ENCODE data around the gene ST6GAL2.

Gene ST6GAL2

GRCh38 chr2:106831816-106832569, 54.0 kb downstream of the ST6GAL2 start:
- H3K4me3 ChIP-seq (ENCODE audit: low read depth, low read length), result no peak overlapping the region
- no peak for TF ChIP-seq CTCF (IDR thresholded peaks at IDR 0.05; ENCODE audit: low read depth, low read length)
- DNase-seq (ENCODE audit: low read depth, low spot score), result no peak
- in situ Hi-C loops (cut with HindIII; ENCODE audit: low sequenced_read_pairs), result no loop called here

GRCh38 chr2:106831241-106831640, 54.7 kb downstream of the ST6GAL2 start:
- DNase-seq (ENCODE audit: low read depth, low spot score), result no peak
- no peak for TF ChIP-seq CTCF (IDR thresholded peaks at IDR 0.05; ENCODE audit: low read depth, low read length)
- in situ Hi-C loops (cut with HindIII; ENCODE audit: low sequenced_read_pairs), result no loop called here
- no peak overlapping the region for H3K4me3 ChIP-seq (ENCODE audit: low read depth, low read length)

- no peak for DNase-seq (ENCODE audit: low read depth, low spot score)
- in situ Hi-C loops (cut with HindIII; ENCODE audit: low sequenced_read_pairs), result no loop called here
- H3K4me3 ChIP-seq (ENCODE audit: low read depth, low read length), result no peak overlapping the region
- no peak for TF ChIP-seq CTCF (IDR thresholded peaks at IDR 0.05; ENCODE audit: low read depth, low read length)
Measured at GRCh38 chr2:106830191-106830590, 55.8 kb downstream of the ST6GAL2 start.

GRCh38 chr2:106828119-106828518, 57.8 kb downstream of the ST6GAL2 start:
- DNase-seq (ENCODE audit: low read depth, low spot score), result no peak
- no peak overlapping the region for H3K4me3 ChIP-seq (ENCODE audit: low read depth, low read length)
- TF ChIP-seq CTCF (IDR thresholded peaks at IDR 0.05; ENCODE audit: low read depth, low read length), result no peak
- in situ Hi-C loops (cut with HindIII; ENCODE audit: low sequenced_read_pairs), result no loop called here

- DNase-seq (ENCODE audit: low read depth, low spot score), result peak; percentile 15
- in situ Hi-C loops (cut with HindIII; ENCODE audit: low sequenced_read_pairs), result no loop called here
- no peak for TF ChIP-seq CTCF (IDR thresholded peaks at IDR 0.05; ENCODE audit: low read depth, low read length)
- H3K4me3 ChIP-seq (ENCODE audit: low read depth, low read length), result no peak overlapping the region
Measured at GRCh38 chr2:106827158-106827557, 58.8 kb downstream of the ST6GAL2 start.

- no peak overlapping the region for H3K4me3 ChIP-seq (ENCODE audit: low read depth, low read length)
- no peak for TF ChIP-seq CTCF (IDR thresholded peaks at IDR 0.05; ENCODE audit: low read depth, low read length)
- in situ Hi-C loops (cut with HindIII; ENCODE audit: low sequenced_read_pairs), result no loop called here
- peak; percentile 8 for DNase-seq (ENCODE audit: low read depth, low spot score)
Measured at GRCh38 chr2:106825161-106825560, 60.8 kb downstream of the ST6GAL2 start.
